SK-MEL-5 (cell line): ENCODE data around the gene AOPEP. TPM values are rescaled to one million over a fixed set of nuclear protein-coding genes. Genes with fewer than 3 reads are reported as not detected.

Experiments used
- DNase-seq: peaks from one replicate; pipeline ENCODE4 v3.0.0-alpha.2; 2016; ENCODE audit warnings: low read depth, low spot score
- in situ Hi-C: cut with HindIII; loops from 2 replicates; pipeline ENCODE4 v1.10.0; 2016; ENCODE audit warnings: low sequenced_read_pairs, high pct_unique_total_duplicates, low pct_unique_long_range_greater_than_20kb
- total RNA-seq: library from RNA; depleted of rRNA; stranded (reverse); fragments of >200 nt; shearing (Covaris generic); gene quantifications from 2 replicates; pipeline ENCODE4 v1.2.3, GENCODE V29; 2014

Gene AOPEP
- total RNA-seq, 1 experiment from 2014 or later: 20.8 TPM

DNA sequence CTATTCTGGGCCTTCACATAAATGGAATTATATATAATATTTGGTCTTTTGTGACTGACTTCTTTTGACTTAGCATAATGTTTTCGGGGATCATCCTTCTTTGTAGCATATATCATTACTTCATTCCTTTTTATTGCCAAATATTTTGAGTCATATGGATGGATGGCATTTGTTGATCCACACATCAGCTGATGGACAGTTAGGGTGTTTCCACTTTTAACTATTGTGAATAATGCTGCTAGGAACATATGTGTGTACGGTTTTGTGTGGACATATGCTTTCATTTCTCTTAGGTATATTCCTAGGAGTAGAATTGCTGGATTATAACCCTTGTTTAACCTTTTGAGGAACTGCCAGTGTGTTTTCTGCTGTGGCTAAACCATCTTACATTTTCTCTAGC is 341.4 kb downstream of the AOPEP start:
- DNase-seq: no peak
- in situ Hi-C loops: no loop called here

DNA sequence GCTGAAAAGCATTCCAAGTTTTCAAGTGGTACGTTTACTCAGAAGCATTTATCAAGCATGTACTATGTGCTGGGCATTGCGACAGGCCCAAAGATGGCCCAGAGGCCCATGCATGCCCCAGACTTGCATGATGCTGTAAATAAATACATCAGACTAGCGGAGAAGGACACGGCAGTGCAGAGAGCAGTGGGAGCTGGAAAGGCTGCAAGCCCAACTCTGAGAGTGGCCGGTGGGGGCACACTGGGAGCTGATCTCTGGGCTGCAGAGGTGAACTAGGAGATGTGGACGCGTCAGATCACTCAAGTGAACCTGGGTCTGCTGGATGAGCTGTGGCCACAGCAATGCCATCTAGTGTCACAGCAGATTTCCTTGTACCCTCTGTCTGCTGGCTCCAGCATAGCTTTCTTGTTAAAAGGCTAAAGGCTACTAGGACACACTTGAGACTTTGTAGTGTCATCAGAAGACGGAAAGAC is 344.1 kb downstream of the AOPEP start:
- DNase-seq: no peak
- in situ Hi-C loops: no loop called here

DNA sequence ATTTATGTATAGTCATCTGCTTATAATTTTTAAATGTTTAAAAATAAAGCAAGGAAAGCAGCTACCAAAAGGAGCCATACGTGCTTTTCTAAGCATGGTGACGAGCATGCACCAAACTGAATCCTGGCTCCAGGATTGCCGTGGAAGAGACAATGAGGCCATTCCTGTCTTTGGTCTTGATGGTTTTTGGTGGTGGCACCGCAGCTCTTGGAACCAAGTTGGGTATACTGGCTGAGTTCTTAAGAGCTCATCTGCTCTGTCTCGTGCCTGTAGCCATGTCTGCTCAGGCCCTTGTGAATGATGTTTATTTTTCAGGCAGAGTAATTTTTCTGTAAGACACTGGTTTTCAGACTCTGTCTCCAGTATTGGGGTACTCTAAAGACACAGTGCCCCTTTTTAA is 345.0 kb downstream of the AOPEP start:
- no peak for DNase-seq
- in situ Hi-C loops: no loop called here

DNA sequence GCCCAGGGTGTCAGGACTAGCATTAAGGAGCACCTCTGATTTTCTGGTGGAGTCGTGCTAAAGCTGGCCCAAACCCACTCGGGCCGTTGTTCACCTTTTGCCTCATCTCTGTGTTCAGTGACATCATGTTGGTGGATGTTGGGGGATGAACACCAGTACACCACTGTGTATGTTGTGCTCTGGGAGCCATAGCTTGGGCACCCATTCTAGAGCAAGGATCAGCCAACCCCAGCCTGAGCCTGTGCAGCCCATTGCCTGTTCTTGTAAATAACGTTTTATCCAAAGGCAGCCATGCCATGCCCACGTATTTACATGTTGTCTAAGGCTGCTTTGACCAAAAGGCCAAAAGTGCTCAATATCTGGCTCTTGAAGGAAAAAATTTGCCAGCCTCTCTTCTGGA is 345.4 kb downstream of the AOPEP start:
- in situ Hi-C loops: no loop called here
- DNase-seq: no peak

DNA sequence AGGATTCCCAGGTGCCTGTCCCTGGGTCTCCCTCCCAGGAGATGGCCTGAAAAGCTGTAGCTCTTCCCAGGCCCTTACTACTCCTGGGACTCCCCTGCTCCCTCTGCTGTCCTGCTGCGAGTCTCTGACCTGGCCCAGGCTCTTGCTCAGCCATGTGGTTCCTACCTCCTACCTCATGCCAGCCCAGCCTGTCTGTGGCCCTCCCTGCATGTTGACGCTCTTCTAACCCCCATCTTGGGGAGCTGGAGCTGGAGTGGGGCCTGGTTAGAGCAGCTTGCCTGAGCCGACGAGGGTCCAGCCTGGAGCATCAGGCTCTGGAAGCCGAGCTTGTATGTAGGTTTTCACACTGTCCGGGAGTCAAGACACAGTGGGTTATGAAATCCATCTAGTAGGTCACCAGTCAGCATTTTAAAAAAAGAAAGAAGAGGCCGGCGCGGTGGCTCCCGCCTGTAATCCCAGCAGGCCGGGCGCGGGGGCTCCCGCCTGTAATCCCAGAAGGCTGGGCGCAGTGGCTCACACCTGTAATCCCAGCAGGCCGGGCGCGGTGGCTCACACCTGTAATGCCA is 346.6 kb downstream of the AOPEP start:
- peak; percentile 65 for DNase-seq

DNA sequence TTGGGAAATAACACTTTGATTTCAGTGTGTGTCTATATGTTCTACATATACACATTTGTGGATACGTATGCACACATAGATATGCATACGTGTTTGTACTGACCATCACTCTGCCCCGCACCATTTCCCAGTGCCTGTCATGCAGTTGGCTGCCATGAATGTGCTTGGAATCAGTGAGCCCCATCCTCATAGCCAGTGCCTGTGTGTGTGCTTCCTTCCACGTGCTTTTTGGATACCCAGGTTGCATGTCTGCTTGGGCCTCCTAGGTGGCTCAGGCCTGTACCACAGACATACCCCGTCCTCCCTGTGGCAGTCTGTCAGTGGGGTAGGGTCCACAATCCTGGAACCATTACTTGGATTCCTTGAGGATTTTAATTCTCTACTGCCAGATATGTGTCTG is 347.4 kb downstream of the AOPEP start:
- DNase-seq: no peak

More for the DNA sequence above, 346.6 kb downstream of the AOPEP start:
- in situ Hi-C loops: no loop called here

DNA sequence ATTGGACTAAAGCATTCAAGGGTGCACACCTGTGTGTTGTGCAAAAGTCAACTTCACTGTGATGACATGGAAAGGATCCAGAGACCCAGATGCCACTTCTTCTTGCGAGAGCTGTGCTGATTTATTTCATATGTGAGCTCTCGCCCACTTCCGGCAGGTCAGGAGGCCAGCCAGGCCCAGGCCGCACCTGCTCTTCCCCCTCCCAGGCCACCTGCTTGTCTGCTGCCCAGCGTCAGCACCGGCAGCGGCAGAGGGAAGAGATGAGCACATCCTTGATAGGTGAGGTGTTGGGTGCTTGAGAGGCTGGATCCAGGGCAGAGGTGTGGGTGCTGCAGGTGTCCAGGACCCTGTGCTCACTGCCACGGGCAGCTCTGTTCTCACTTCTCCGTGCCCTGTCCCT is 348.1 kb downstream of the AOPEP start:
- in situ Hi-C loops: no loop called here
- no peak for DNase-seq

More for the DNA sequence above, 347.4 kb downstream of the AOPEP start:
- in situ Hi-C loops: no loop called here

DNA sequence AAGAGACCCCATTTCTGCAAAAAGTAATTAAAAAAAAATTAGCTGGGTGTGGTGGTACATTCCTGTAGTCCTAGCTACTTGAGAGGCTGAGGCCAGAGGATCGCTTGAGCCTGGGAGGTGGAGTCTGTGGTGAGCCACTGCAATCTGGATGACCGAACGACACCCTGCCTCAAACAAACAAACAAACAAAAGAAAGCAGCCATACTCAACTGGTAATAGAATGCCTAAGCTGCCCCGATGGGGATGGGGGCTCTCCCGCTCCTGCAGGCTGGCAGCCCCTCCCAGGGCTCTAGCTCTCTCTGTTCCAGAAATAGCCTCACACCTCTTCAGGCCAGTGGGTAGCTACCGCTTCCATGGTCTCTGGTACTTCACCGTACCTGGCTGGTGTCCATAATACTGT is 349.2 kb downstream of the AOPEP start:
- no peak for DNase-seq

DNA sequence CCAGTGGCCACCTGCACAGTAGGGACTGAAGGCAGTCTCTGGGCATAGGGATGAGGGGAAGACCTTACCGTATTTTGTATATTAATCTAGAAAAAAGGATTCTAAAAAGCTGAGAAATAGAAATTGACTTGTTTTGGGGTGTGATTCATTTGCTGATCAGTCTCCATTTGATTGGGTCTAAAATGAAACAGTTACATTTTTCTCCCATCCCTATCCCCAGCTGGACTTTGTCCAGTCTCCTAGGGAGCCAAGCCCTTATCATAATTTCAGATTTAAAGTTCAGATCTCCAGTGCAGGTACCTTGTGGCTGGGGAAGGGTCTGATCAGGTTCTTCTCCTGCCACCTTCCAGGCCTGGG is 350.2 kb downstream of the AOPEP start:
- in situ Hi-C loops: no loop called here
- DNase-seq: no peak

More for the DNA sequence above, 349.2 kb downstream of the AOPEP start:
- in situ Hi-C loops: no loop called here

DNA sequence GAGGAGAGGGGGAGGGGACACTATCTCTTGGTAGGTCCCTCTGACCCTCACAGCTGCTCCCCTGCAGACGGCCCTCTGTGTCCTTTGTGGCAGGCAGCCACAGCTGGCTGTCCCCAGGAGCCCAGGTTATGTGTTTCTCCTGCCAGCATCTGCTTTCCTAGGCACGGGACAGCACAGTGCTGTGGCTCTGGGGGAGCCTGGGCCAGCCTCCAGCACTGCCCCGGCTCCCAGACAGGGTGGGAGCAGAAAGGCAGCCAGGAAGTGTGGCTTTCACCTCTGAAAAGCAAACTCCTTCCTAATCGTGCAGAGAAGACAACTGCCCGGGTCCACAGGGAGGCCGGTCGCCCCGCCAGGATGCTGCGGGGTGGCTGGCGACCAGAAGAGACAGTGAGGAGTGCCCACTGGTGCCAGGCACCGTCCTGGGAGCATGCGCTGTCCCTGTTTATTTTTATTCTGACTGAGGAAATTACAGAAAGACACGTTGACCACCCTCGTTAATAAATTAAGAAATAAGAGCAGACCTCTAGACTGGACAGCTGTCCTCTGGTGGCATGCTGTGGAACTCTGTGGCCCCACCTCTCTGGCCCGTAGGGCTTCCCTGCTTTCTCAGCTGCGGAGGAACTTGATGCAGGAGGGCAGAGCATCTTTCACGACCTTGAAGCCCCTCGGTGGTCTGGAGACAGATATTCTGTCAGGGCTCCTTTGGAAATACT is 350.7 kb downstream of the AOPEP start:
- in situ Hi-C loops: no loop called here
- no peak for DNase-seq

DNA sequence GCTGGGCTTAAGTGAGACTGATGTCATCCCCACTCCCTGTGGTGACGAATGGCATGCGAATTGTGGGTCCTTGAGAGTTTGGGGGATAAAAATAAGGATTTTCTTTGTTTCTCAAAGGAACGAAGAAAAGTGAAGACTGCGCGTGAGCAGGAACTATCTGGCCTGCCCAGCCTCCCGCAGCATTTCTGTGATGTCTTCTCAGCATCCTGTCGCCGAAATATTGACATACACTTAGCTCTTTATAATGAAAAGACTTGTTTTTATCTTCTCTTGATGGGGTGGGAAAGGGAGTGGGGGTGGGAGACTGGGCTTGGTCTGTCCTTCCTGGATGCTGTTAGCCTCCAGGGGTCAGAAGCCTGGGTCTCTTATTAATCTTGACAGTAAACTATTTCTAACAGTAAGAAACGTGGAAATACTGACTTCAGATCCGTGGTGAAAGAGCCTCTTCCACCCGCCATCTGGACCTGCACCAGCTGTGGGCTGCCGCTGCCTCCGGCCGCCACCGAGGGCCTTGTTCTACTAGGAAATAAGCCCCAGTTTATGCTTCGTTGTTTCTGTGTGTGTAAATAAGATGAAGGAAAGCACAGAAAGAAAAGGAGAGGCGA is 351.4 kb downstream of the AOPEP start:
- in situ Hi-C loops: no loop called here
- DNase-seq: no peak

DNA sequence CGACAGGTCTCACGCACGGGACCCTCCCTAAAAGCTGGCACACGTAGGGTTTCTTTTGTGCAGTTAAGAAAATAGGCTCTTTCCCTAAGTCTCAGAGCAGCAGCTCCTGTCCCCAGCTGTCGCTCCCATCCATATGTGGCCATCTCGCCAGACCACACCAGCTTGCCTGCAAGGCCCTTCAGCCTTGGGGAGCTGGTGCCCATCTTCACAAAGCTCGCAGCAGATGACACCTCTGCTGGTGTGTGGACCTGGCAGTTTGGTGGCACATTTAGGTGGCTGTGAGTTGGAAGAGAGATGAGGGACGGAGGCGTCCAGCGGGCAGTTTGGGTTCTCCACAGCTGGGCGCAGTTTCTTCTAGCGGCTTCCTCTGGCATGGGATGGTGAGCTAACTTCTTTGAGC is 352.0 kb downstream of the AOPEP start:
- in situ Hi-C loops: no loop called here

DNA sequence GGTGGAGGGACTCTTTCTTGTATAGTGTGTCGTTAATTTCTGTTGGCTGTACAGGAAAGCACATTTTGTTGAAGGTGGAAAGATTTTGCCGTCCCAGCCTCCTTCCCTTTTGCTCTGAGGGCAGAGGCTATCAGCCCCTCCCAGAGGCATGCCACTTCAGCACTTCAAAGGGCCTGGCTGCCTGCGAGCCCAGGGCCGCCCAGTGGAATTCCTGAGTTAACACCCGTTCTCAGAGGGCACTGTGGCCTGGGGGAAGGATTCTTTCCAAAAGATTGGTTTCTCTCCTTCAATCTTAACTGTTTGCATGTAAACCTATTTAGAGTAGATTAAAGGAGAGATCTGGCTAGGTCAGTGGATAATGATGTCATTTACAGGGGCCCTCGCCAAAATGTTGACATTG is 352.4 kb downstream of the AOPEP start:
- no peak for DNase-seq
- in situ Hi-C loops: no loop called here

More for the DNA sequence above, 352.0 kb downstream of the AOPEP start:
- no peak for DNase-seq

DNA sequence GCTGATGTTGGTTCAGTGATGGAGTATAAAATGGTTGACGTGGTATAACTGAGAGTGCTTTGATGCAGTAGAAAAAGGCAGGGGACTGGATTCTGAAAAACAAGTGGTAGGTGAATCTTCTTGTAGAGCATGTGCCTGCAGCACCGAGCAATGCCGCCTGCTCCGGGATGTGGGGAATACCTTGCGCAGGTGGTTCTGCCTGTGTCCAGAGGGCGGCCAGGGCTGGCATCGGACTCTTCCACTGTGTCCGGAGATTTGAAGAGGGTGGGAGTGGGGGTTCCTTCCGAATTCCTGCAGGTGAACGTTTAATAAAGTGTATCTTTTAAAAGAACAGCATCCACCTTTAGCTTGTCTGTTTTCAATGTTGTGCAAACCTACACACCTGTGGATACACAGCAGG is 353.0 kb downstream of the AOPEP start:
- in situ Hi-C loops: no loop called here
- DNase-seq: no peak

DNA sequence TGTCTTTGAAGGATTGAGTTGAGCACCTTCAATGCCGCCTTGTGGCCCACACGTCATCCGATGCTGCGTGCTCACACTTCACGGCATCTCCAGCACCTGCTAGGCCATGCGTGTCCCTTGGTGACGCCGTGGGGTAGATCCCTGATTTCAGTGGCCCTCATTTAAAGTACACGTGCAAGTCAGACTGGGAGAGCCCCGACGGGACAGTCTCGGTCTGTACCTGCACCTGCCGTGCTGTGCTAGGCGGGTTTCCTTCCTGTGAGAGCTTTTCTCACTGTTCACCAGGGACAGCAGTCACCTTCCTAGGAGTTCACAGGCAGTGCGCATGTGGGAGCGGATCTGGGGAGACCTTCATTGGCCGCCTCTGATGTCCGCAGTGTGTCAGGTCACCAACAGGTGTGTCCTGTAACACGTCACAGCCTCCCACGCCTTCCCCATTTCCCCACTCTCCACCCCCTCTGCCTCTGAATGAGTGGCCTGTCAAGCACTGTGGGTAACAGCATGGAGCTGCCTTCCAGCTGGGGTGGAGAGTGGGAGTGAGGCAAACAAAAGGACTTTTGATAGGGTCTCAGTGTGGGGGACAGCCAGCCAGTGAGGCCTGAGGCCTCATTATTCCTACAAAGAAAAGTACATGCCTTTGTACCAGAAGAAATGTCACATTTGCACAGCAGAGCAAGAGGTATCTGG is 354.6 kb downstream of the AOPEP start:
- DNase-seq: peak; percentile 63
- in situ Hi-C loops: no loop called here

DNA sequence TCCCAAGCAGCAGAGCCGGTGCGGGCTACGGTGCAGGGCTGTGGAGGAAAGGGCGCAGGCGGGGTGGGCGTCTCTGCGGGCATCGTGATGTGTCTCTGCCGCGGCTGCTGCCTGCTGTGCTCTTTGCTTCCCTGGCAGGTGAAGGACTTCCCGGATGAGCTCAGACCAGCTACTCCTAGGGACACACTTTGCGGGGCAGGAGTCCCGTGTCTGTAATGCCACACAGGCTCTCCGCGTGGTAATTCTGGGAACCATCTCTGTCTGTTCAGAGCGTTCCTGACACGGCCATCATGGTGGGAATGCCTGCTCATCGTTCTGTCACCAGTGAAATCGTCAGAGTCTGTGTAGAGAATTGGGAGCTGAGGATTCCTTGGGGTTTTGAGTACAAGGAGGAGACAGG is 355.5 kb downstream of the AOPEP start:
- in situ Hi-C loops: no loop called here
- no peak for DNase-seq

DNA sequence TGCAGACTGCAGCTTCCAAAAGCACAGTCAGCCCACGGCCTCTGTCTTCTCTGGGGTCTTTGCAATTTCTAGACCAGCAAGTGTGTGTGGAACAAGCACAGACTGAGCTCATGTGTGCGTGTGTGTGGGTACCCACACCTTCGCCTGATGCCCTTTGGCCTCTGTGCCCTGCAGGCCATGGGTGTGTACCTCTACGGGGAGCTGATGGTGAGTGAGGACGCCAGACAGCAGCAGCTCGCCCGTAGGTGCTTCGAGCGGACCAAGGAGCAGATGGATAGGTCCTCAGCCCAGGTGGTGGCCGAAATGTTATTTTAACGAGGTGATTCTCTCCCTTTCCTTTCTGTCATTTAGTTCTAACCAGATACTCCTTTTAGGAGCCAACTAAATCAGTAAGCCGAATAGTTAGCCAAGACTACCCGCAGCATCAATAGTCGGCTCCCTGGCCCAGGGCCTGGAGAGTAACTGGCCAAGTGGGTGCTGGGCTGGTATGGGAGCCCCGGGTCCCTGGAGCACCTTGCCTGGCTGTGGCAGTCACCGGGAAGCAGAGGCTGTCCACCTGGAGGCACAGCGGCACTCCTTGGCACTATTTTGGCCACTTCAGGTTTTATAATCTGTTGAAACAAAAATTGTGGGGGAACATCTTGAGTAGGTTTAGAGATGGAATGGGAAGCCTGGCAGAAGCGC is 356.0 kb downstream of the AOPEP start:
- DNase-seq: no peak
- in situ Hi-C loops: no loop called here
